Uterus (tissue), 2 donors: ENCODE results near the gene CAMTA1.

ENCODE experiments used
- POLR2A ChIP-seq, 2 donors: fragments of 450-650 bp; IDR thresholded peaks; one replicate each; pipeline ENCODE4 v1.6.1; 2016; ENCODE audit warnings: antibody characterized with exemption in 2 of 2, mild to moderate bottlenecking in 1 of 2, moderate library complexity in 1 of 2
- TF ChIP-seq, protein P1 (sequence below), 4 experiments: fragments of 200-600 bp in 2 of 4; fragments of 450-650 bp in 2 of 4; sonication (generic) in 2 of 4; IDR thresholded peaks; one replicate each; pipeline ENCODE4 v1.5.1; 2016 to 2019; ENCODE audit warnings: antibody characterized with exemption in 4 of 4, mild to moderate bottlenecking in 2 of 4, moderate library complexity in 1 of 4

DNA sequence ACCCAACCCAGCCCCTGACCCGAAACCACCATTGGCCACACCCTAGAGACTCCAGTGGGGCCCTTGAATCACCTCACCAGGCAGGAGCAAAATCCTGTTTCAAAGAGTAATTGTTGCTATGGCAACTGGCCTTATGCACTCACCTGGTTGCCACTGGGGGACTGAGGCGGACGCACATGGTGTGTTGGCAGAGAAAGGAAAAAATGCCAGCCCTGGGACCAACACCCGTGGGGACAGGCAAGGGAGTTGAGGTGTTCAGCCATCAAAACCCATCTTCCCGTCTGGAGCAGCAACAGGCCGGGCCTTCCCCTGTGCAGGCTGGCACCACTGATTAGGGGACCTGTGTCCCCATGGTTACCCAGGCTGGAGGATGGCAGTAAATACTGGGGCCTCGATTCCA, 590.1 kb downstream of the CAMTA1 start:
- TF ChIP-seq, protein P1, sequence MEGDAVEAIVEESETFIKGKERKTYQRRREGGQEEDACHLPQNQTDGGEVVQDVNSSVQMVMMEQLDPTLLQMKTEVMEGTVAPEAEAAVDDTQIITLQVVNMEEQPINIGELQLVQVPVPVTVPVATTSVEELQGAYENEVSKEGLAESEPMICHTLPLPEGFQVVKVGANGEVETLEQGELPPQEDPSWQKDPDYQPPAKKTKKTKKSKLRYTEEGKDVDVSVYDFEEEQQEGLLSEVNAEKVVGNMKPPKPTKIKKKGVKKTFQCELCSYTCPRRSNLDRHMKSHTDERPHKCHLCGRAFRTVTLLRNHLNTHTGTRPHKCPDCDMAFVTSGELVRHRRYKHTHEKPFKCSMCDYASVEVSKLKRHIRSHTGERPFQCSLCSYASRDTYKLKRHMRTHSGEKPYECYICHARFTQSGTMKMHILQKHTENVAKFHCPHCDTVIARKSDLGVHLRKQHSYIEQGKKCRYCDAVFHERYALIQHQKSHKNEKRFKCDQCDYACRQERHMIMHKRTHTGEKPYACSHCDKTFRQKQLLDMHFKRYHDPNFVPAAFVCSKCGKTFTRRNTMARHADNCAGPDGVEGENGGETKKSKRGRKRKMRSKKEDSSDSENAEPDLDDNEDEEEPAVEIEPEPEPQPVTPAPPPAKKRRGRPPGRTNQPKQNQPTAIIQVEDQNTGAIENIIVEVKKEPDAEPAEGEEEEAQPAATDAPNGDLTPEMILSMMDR (IDR thresholded peaks at IDR 0.05) = no peak
- TF ChIP-seq POLR2A (IDR thresholded peaks at IDR 0.05) = no peak
